Measurements from ENCODE around the gene PYROXD2. TPM values are rescaled to one million over a fixed set of nuclear protein-coding genes. Genes with fewer than 3 reads are reported as not detected.

Gene PYROXD2
- total RNA-seq, 1 donor from 2014 or later: 7.1 TPM

DNA sequence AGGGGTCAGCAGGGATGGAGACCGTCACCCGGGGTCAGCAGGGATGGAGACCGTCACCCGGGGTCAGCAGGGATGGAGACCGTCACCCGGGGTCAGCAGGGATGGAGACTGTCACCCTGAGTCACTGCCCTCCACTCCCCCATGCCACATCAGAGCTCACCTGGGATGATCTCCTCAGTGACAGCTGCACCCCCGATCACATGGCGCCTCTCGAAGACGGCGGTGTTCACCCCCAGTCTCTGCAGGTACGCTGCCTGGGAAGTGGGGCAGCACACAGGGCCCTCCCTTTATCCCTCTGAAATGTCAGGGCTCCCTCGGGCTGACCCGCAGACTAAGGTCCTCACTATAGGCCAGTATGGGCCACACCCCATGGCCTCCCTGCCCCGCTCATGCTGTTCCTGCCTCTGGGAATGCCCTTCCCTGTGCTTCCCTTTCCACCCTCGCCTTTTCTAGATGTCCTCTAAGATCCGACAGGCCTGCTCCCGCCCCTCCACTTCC, 7.2 kb downstream of the PYROXD2 start:
- TF ChIP-seq POLR2A (IDR thresholded peaks at IDR 0.05) (no peak), POLR2AphosphoS5 (IDR thresholded peaks at IDR 0.05; ENCODE audit: insufficient read depth in 1 of 2, low read depth in 1 of 2) (no peak)
- TF ChIP-seq, protein P1, sequence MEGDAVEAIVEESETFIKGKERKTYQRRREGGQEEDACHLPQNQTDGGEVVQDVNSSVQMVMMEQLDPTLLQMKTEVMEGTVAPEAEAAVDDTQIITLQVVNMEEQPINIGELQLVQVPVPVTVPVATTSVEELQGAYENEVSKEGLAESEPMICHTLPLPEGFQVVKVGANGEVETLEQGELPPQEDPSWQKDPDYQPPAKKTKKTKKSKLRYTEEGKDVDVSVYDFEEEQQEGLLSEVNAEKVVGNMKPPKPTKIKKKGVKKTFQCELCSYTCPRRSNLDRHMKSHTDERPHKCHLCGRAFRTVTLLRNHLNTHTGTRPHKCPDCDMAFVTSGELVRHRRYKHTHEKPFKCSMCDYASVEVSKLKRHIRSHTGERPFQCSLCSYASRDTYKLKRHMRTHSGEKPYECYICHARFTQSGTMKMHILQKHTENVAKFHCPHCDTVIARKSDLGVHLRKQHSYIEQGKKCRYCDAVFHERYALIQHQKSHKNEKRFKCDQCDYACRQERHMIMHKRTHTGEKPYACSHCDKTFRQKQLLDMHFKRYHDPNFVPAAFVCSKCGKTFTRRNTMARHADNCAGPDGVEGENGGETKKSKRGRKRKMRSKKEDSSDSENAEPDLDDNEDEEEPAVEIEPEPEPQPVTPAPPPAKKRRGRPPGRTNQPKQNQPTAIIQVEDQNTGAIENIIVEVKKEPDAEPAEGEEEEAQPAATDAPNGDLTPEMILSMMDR (IDR thresholded peaks at IDR 0.05): no peak
- no peak overlapping the region for H3K4me3 ChIP-seq
- DNase-seq (ENCODE audit: extremely low spot score in 2 of 2): no peak
- no peaks in the 10 kb centered on the region for H3K9me3 ChIP-seq
- no peaks in the 10 kb centered on the region for H3K27me3 ChIP-seq
- no peak overlapping the region for H3K27ac ChIP-seq
- peaks cover 42% of the 10 kb centered on the region for H3K4me1 ChIP-seq
- peaks cover 0 to 3% of the 10 kb centered on the region in 2 donors for H3K36me3 ChIP-seq
- intact Hi-C loops (cut with DNase I): no loop called here

DNA sequence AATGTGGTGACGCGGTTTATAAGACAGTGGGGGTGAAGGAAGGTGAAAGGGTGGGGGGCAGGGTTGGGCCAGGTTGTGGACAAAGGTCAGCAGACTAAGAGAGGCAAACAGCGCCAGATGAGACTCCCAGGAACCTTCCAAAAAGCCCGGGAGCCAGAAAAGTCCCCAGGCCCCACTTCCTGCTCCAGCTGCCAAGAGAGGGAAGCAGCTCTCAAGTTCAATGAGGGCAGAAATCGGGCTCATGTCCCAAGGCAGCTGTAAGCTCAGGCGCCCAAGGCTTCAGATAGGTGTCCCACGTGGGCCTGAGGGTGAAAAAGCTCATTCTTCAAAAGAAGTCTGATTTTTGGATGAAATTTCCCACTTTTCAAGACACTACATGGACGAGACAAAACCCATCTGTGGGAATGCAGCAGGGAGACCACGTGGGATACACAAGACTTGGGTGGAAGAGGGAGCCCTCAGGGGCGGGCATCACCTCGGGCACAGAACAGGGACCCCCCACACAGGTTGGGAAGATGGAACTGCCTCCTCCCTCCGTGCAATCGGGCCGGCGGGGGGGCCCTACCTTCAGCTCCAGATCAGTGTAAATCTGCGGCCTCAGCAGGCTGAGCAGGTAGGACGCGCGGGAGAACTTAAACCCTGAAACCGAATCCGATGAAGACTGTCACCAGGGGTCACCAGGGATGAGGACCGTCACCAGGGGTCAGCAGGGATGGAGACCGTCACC, 7.8 kb downstream of the PYROXD2 start:
- TF ChIP-seq, protein P1 (IDR thresholded peaks at IDR 0.05): no peak
- no peak for TF ChIP-seq POLR2AphosphoS5 (IDR thresholded peaks at IDR 0.05; ENCODE audit: insufficient read depth in 1 of 2, low read depth in 1 of 2)
- TF ChIP-seq POLR2A (IDR thresholded peaks at IDR 0.05): no peak
- intact Hi-C loops (cut with DNase I): no loop called here

DNA sequence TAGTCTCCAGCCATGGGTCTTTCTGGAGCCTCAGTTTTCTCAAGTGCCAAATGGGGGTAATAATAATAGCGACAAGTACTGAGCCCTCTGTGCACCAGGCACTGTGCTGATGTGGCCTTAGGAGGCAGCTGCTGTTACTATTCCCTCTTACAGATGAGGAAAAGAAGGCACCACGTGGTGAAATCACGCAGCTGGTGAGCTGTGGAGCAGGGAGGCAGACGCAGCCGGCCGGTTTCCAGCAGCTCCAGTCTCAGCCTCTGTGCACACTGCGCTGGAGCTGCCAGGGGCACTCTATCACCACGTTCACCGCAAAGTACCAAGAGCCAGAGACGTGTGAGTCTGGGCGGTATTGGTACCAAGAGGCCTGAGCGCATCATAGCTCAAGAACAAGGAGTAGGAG, 9.6 kb downstream of the PYROXD2 start:
- peaks cover 23% of the 10 kb centered on the region for H3K4me1 ChIP-seq

More for the DNA sequence above, 7.8 kb downstream of the PYROXD2 start:
- H3K4me1 ChIP-seq: peaks cover 36% of the 10 kb centered on the region
- H3K4me3 ChIP-seq: no peak overlapping the region
- no peaks in the 10 kb centered on the region for H3K27me3 ChIP-seq
- H3K27ac ChIP-seq: no peak overlapping the region
- H3K9me3 ChIP-seq: no peaks in the 10 kb centered on the region
- DNase-seq (ENCODE audit: extremely low spot score in 2 of 2): no peak
- peaks cover 0 to 6% of the 10 kb centered on the region in 2 donors for H3K36me3 ChIP-seq

DNA sequence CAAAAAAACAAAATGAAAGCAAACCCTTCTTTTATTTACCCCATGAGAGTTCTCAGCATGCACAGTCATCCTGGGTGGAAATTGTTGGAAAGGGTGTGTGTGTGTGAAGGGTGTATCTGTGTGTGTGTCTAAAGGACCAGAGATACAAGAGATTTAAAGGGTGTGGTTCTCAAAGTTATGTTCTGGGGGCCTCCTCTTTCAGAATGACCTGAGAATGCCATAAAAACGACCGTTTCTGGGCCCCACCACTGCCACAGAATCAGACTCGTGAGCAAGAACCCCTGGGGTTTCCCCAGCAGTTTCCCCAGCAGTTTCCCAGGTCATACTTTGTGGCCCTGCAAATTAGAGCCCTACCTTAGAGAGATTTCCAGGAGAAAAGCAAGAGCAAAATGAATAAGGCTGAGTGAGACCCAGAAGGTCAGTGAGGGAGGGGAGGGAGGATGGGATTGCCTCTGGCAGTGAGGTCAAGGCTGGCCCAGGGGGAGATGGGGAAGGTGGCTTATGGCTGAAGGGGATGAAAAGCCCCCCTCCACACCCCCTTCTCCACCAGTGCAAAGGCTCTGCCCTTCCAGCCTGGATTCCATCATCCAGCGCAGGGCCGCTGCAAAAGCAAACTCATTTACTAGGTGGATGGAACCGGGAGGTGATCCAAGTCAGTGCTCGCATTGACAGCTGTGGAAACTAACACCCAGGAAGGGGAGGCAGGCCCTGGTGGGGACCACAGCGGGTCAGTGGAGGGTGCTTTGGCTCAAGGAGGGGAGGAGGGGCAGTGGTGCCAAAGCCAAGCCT, 10.2 kb downstream of the PYROXD2 start:
- H3K9me3 ChIP-seq: no peaks in the 10 kb centered on the region
- no peak overlapping the region for H3K4me3 ChIP-seq
- no peaks in the 10 kb centered on the region for H3K27me3 ChIP-seq
- peak overlapping the region; percentile 63 for H3K27ac ChIP-seq
- peaks cover 0 to 6% of the 10 kb centered on the region in 2 donors for H3K36me3 ChIP-seq
- DNase-seq (ENCODE audit: extremely low spot score in 2 of 2): no peak
- TF ChIP-seq POLR2AphosphoS5 (IDR thresholded peaks at IDR 0.05; ENCODE audit: insufficient read depth in 1 of 2, low read depth in 1 of 2) (peak in 1 of 2 donors; percentile 11), POLR2A (IDR thresholded peaks at IDR 0.05) (no peak)
- TF ChIP-seq, protein P1 (IDR thresholded peaks at IDR 0.05): no peak
- intact Hi-C loops (cut with DNase I): no loop called here
- H3K4me1 ChIP-seq: peaks cover 23% of the 10 kb centered on the region

More for the DNA sequence above, 9.6 kb downstream of the PYROXD2 start:
- H3K4me3 ChIP-seq: no peak overlapping the region
- H3K36me3 ChIP-seq: peaks cover 0 to 6% of the 10 kb centered on the region in 2 donors
- TF ChIP-seq, protein P1 (IDR thresholded peaks at IDR 0.05): no peak
- TF ChIP-seq POLR2A (IDR thresholded peaks at IDR 0.05) (no peak), POLR2AphosphoS5 (IDR thresholded peaks at IDR 0.05; ENCODE audit: insufficient read depth in 1 of 2, low read depth in 1 of 2) (no peak)
- intact Hi-C loops (cut with DNase I): no loop called here
- DNase-seq (ENCODE audit: extremely low spot score in 2 of 2): no peak
- H3K9me3 ChIP-seq: no peaks in the 10 kb centered on the region
- no peaks in the 10 kb centered on the region for H3K27me3 ChIP-seq
- peak overlapping the region; percentile 63 for H3K27ac ChIP-seq
